Measurements from ENCODE around the gene MARCHF4.

GRCh38 chr2:216348756-216349308, 23.5 kb downstream of the MARCHF4 start:
- TF ChIP-seq POLR2AphosphoS5 (IDR thresholded peaks at IDR 0.05; ENCODE audit: low read depth, low read length): no peak
- no peak for TF ChIP-seq POLR2A (IDR thresholded peaks at IDR 0.05; ENCODE audit: low read depth, low read length)
- no peak for TF ChIP-seq SPI1 (IDR thresholded peaks at IDR 0.05; ENCODE audit: low read depth, low read length)
- no peak for TF ChIP-seq TAF1 (IDR thresholded peaks at IDR 0.05; ENCODE audit: low read depth, low read length)
- TF ChIP-seq POU2F2 (IDR thresholded peaks at IDR 0.05; ENCODE audit: low read depth, low read length): no peak
- no peak for TF ChIP-seq PAX5 (IDR thresholded peaks at IDR 0.05; ENCODE audit: insufficient read depth, low read length, severe bottlenecking)

Data from GM12891 (cell line).